ENCODE measurements around the gene CHD8.
"Not testable (repeated sequence)": the region's sequence is repeated elsewhere in the genome, so short reads cannot be mapped to it uniquely, and the experiment has no call there.

Gene CHD8

DNA sequence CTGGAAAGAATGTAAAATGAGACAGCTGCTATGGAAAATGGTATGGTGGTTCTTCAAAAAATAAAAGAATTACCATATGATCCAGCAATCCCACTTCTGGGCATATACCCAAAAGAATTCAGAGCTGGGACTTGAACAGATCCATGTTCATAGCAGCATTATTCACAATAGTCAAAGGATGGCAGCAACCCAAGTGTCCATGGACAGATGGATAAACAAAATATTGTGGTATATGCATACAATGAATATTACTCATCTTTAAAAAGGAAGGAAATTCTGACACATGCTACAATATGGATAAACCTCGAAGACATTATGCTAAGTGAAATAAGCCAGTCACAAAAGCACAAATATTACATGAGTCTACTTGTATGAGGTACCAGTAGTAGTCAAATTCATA, 11.7 kb upstream of the CHD8 start:
- H3K4me3 ChIP-seq (ENCODE audit: low read depth, low read length) = no peak overlapping the region
- no peak for DNase-seq (ENCODE audit: low read depth)
- TF ChIP-seq, protein P1, sequence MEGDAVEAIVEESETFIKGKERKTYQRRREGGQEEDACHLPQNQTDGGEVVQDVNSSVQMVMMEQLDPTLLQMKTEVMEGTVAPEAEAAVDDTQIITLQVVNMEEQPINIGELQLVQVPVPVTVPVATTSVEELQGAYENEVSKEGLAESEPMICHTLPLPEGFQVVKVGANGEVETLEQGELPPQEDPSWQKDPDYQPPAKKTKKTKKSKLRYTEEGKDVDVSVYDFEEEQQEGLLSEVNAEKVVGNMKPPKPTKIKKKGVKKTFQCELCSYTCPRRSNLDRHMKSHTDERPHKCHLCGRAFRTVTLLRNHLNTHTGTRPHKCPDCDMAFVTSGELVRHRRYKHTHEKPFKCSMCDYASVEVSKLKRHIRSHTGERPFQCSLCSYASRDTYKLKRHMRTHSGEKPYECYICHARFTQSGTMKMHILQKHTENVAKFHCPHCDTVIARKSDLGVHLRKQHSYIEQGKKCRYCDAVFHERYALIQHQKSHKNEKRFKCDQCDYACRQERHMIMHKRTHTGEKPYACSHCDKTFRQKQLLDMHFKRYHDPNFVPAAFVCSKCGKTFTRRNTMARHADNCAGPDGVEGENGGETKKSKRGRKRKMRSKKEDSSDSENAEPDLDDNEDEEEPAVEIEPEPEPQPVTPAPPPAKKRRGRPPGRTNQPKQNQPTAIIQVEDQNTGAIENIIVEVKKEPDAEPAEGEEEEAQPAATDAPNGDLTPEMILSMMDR (IDR thresholded peaks at IDR 0.05; ENCODE audit: control insufficient read depth, extremely low read depth, insufficient read depth) = no peak

- DNase-seq (ENCODE audit: low read depth) = no peak
Measured at GRCh38 chr14:21455592-21455911, 371 bp downstream of the CHD8 start.

DNA sequence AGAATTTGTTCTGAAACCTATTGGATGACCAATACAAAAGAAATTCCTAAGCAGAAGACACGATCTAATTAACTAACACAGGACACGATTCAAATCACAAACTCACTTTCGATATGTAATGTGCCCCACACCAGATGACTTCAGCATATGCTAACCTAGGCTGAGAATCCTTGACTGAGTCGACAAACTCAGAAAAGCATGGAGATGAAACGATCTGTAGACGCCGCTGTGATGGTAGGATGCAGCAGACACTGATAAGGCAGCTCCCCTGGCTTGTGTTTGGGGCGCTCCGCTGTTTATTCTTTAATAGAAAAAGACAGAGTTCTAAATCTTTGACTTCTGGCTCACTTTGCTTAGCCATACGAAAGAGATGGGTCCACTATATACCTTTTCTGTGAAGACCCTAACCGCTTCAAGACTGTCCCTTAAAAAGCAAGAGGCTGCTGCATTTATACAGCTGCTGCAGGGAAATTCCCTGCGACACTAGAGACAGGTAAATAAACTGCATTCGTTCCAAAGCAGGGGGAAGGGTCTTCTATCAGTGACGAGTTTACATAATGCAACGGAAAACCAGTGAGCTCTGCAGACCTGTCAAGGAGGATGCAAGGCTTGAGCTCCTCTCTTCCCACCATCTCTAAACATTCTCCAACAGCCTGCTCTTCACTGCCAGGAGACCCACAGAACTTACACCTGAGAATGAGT, 929 bp downstream of the CHD8 start:
- TF ChIP-seq, protein P1 (IDR thresholded peaks at IDR 0.05; ENCODE audit: control insufficient read depth, extremely low read depth, insufficient read depth) = no peak
- no peak for DNase-seq (ENCODE audit: low read depth)
- H3K4me3 ChIP-seq (ENCODE audit: low read depth, low read length) = peak overlapping the region; percentile 90

More at GRCh38 chr14:21455592-21455911, 371 bp downstream of the CHD8 start:
- H3K4me3 ChIP-seq (ENCODE audit: low read depth, low read length) = peak overlapping the region; percentile 90
- TF ChIP-seq, protein P1 (IDR thresholded peaks at IDR 0.05; ENCODE audit: control insufficient read depth, extremely low read depth, insufficient read depth) = no peak

DNA sequence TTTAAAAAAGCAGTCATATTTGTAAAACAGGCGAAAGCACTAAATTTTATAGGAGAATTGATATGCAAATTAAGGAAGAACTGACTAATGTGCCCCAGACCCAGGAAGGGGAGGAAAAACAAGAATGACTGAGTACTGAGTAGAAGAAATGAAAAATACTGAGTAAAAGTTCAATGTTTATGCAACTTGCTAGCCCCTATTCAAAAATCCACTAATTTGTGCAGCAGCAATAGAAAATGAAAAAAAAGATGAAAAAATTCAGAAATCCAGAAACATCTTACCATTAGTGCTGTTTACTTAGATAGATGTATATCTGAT, 6.1 kb downstream of the CHD8 start:
- TF ChIP-seq, protein P1 (IDR thresholded peaks at IDR 0.05; ENCODE audit: control insufficient read depth, extremely low read depth, insufficient read depth) = no peak
- H3K4me3 ChIP-seq (ENCODE audit: low read depth, low read length) = no peak overlapping the region
- DNase-seq (ENCODE audit: low read depth) = no peak

GRCh38 chr14:21442657-21443056, 13.3 kb downstream of the CHD8 start:
- not testable (repeated sequence) for H3K4me3 ChIP-seq (ENCODE audit: low read depth, low read length); DNase-seq (ENCODE audit: low read depth)

- no peak for DNase-seq (ENCODE audit: low read depth)
- TF ChIP-seq, protein P1 (IDR thresholded peaks at IDR 0.05; ENCODE audit: control insufficient read depth, extremely low read depth, insufficient read depth) = no peak
- no peak overlapping the region for H3K4me3 ChIP-seq (ENCODE audit: low read depth, low read length)
Measured at GRCh38 chr14:21440859-21441258, 15.1 kb downstream of the CHD8 start.

DNA sequence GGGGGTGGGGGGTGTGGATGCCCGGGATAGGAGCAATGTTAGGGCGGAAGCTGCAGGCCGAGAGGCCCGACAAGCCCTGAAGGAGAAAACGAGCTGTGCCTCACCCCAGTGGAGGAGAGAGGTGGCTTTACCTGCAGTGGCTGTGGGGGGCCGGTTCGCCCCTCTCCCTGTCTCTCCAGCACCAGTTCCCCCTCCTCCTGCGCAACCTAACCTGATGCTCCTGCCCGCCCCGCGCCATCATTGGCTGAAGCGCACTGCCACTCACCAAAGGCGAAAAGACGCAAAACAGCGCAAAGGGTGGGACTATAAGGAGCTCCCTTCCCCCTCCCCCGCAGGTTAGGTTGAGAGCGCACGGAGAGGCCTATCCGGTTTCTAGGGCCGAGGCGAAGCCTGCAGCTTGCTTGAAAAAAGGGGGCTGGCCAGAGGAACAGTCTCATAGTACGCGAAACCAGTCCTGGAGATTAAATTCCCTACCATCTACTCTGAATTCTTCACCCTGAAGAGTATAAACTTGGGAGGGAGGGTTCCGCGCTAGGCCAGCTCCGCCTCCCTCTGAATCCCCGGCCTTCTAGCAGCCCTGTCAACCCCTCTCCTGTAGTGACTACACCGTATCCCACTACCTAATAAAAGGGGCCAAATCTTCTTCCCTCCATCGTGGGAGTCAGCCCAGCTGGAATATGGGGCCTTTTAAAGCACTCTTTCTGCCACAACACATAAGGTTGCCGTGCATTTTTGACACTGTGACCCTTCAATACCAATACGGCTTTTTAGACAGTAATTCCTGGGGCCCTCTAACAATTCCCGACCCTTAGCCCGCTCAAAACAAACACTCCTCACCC, 18.6 kb downstream of the CHD8 start:
- DNase-seq (ENCODE audit: low read depth) = peak; percentile 98
- H3K4me3 ChIP-seq (ENCODE audit: low read depth, low read length) = peak overlapping the region; percentile 66
- TF ChIP-seq, protein P1 (IDR thresholded peaks at IDR 0.05; ENCODE audit: control insufficient read depth, extremely low read depth, insufficient read depth) = no peak

Measured in LNCaP clone FGC (cell line).